GM19455 (cell line): ENCODE results near the gene LRRC8E.

Experiments used
- ATAC-seq: cut with Tn5 transposase; IDR thresholded peaks from one replicate; pipeline ENCODE4 v1.9.1; 2021; ENCODE audit not compliant: unreplicated experiment

The LRRC8E gene

DNA sequence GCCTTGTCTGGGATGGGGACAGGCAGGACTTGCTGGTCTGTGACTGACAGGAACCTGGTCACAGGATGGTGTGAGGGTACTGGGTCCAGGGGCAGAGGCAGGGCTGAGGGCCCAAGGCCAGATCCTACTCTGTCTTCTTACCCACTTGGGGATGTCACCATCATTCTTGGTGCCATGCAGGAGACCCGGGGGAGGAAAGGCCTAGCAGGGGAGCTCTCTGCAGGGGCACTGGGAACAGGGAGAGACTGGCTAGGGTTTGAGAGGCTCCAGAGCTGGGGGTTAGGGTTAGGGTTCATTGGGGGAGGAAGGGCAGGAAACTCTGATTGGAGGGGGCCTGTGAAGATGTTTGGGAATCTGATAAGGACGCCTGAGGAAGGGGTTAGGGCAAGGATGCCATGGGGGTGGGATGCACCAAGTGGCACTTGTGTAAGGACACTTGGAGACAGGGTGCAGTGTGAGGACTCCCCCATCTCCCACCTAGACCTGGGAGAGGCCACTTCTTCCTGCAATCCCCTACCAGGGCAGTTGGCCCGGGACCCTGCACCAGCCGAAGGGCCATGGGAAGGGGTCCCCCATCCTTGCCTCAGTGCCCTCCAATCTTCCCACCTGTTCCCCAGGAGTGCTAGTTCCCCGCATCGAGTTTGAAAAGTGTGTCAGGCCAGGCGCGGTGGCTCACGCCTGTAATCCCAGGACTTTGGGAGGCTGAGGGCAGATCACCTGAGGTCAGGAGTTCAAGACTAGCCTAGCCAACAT lies 21.0 kb upstream of the LRRC8E start:
- no peak for ATAC-seq

DNA sequence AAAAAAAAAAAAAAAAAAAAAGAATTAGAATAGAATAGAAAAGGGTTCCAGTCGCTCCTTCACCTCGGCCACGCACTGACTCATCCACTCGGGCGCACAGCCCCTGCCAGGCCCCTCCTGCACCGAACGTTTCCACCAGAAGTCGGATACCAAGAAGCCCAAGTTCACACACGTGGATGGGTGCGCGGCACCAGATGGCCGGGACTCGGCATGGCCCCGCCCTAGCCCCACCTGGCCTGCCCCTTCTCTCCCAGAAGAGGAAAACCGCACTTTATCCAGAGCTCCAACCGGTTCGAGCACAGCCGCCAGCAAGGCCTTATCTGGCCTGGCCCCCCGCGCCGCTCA lies 20.0 kb upstream of the LRRC8E start:
- ATAC-seq: no peak

DNA sequence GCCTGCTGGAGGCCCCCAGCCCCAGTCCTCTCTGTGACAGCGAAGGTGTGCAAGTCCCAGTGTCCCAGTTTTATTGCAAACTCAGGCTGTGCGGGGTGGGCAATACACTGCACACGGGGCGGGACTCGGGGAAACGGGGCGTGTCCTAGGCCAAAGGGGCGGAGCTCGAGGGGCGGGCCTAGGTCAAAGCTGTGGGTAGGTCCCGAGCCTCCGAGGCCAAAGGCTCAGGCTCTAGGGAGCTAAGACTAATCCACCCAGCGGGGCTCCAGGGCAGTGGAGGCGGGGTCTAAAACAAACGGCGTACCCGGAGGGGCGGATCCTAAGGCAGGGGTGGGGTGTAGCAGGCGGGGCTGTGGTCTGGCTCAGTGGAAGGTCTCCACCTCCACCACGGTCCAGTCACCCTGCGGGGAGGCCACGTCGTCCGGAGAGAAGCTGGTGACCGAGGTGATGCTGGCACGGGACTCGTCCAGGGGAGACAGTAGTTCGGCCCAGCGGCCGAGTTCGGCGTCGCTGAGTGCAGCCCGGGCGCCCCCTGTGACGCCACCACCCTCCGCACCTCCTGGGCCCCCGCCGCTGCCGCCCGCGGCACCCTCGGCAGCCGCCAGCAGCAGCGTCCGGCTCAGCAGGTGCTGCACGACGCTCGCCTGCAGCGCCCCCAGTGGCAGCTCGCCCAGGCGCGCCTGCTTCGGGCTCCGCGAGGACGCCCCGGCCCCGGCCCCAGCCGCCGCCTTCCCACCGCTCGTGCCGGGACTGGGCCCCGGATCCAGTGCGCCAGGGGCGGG lies 19.4 kb upstream of the LRRC8E start:
- peak; percentile 64 for ATAC-seq

DNA sequence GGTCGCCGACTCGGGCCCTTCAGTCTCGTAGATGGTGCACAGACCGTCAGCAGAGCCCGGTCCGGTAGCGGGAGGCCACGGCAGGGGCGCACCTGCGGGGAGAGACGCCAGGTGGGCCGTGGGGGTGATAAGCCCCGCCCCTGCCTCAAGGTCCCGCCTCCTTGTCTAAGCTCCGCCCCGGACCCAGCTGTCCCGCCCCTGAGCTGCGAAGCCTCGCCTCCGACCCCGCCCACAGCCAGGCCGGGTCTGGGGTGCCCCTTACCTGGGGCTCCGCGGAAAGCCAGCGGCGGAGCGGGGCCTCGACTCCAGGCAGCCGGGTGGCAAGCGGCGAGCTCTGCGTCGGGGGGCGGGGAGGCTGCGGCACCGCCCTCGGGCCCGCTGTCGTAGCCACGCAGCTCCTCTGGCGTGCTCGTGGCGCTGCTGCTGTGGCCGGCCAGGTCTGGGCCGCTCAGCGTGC lies 18.8 kb upstream of the LRRC8E start:
- peak; percentile 56 for ATAC-seq

DNA sequence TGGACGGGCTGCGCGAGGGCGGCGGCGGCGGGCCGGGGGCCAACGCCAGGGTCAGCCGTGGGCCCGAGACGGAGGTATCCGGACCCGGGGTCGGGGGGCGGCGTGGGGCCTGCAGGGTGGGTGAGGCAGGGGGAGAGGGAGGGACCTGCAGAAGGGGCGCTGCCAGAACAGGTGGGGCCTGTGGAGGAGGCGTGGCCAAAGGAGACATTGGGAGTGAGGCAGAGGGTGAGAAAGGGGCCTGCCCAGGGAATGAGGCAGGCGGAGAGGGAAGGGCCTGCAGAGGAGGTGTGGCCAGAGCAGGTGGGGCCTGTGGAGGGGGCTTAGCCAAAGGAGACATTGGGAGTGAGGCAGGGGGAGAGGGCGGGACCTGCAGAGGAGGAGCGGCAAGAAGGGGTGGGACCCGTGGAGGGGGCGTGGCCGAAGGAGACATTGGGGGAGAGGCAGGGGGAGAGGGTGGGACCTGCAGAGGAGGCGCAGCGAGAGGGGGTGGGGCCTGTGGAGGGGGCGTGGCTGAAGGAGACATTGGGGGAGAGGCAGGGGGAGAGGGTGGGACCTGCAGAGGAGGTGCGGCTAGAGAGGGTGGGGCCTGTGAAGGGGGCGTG lies 18.3 kb upstream of the LRRC8E start:
- no peak for ATAC-seq

DNA sequence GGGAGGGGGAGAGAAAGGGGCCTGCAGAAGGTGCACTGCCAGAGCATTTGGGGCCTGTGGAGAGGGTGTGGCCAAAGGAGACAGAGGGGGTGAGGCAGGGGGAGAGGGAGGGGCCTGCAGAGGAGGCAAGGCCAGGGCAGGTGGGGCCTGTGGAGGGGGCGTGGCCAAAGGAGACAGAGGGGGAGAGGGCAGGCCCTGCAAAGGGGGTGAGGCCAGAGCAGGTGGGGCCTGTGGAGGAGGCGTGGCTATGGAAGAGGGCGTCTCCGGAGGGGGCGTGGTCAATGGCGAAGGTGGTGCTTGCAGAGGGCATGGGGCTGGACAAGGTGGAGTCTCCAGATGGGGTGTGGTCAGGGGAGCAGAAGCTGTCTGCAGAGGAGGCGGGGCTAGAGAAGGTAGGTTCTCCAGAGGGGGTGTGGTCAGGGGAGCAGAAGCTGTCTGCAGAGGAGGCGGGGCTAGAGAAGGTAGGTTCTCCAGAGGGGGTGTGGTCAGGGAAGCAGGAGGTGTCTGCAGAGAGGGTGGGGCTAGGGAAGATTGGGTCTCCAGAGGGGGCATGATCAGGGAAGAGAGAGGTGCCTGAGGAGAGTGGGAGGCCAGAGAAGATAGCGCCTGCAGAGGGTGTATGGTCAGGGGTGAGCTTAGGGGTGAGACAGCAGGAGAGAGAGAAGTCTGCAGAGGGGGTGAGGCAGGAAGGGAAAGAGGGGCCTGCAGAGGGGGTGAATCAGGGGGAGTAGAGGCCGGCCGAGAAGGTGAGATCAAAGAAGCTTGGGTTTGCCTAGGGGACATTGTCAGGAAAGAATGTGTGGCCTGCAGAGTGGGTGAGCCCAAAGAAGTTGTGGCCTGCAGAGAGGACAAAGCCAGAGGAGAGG lies 17.5 kb upstream of the LRRC8E start:
- ATAC-seq: no peak

DNA sequence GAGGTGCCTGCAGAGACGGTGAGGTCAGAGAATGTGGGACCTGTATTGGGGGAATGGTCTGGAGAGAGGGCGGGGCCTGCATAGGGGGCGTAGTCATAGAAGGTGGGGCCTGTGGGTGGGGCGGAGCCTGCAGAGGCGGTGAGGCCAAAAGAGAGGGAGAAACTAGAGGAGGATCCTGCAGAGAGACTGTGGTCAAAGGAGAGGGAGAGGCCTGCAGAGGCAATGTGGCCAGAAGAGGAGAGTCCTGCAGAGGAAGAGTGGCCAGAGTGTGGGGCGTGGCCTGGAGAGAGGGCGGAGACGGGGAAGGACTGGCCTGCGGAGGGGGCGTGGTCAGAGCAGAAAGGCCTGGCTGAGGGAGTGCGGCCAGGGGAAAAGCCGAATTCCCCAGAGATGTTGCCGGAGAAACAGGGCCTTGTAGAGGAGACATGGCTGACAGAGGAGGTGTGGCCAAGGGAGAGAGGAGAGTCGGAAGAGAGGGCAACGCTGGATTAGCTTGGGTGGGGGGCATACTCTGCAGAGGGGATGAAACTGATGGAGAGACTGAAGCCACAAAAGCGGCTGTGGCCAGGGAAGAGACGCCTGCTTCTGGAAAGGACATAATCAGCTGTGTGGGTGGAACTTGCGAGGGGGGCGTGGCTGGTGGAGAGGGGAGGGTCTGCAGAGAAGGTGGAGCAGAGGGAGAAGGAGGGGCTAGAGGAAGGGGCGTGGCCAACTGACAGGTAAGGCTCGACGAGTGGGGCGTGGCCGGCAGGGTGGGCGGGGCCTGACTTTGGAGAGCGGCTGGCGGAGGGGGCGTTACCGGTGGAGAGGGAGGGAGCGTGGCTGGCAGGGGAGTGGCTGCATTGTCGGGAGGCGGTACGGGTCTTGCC lies 16.6 kb upstream of the LRRC8E start:
- ATAC-seq: no peak

DNA sequence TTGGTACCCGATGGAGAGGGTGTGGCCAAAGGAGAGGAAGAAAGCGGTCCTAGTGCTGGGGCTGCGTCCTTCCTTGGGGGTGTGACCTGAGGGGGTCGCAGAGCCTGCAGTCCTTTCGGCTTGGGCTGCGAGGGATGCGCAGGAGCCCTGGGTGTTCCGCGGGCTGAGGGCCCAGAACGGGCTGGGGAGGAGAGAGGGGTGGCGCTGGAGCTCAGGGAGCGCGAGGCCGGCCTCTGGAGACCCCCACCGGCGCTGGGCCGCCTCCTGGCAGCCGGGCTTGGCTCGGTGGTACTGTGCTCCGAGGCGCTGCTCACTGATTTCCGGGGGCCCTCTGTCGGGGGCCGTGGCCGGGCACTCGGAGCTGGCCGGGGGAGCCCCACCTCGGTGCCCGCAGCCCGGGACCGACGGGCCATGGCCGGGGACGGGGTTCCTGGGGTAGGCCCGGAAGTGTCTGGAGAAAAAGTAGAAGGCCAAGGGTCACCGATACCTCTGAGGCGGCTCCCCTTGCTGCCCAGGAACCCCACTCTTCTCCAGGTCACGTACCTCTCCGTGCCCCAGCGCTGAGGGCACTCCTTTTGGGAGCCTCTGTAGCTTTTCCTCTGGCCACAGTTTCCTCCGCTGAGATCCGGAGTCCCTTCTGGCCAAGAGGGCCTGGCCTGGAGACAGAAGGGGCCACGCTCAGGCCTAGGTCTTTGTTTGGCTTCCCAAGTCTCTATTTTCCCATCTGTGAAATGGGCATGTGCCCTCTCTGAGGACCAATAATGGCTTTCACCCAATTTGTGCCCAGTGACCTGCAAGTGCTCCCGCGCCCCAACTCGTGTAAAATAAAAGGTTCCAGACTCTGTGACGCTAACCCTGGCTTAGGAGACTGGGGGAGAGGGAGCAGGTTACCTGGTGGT lies 15.8 kb upstream of the LRRC8E start:
- ATAC-seq: no peak

DNA sequence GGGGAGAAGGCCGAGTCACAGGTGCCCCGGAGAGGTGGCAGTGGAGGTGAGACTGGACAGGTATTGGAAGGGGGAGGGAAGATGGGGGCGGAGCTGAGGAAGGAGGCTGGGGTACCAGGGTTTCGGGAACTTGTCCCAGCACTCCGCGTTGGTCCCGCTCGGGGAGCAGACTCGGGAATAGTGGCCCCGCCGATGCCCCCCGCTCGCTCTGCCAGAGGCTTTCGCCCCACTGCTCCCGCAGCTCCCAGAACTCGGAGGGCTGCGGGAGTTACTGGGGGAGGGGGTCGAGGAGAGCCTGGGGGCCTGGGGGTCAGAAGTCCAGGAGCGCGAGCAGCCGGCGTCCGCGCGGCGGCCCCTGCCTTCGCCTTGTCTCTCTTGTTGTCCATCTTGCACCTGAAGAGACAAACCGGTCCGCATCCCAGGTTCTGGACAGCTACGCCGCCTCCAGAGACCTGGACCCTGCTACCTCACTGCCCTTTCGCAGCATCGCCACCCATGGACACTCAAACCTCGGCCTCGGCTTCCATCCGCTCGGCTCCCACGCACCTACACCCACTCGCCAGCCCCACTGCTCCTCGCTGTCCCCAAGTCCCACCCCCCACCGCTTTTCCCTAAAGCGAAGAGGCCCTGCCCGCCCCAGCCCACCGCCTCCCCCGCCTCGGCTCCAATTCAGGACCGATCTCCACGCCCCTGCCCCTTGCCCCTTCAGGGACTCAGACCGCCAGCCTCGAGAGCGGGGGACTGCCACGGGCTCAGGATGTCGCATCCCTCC lies 14.8 kb upstream of the LRRC8E start:
- ATAC-seq: no peak

DNA sequence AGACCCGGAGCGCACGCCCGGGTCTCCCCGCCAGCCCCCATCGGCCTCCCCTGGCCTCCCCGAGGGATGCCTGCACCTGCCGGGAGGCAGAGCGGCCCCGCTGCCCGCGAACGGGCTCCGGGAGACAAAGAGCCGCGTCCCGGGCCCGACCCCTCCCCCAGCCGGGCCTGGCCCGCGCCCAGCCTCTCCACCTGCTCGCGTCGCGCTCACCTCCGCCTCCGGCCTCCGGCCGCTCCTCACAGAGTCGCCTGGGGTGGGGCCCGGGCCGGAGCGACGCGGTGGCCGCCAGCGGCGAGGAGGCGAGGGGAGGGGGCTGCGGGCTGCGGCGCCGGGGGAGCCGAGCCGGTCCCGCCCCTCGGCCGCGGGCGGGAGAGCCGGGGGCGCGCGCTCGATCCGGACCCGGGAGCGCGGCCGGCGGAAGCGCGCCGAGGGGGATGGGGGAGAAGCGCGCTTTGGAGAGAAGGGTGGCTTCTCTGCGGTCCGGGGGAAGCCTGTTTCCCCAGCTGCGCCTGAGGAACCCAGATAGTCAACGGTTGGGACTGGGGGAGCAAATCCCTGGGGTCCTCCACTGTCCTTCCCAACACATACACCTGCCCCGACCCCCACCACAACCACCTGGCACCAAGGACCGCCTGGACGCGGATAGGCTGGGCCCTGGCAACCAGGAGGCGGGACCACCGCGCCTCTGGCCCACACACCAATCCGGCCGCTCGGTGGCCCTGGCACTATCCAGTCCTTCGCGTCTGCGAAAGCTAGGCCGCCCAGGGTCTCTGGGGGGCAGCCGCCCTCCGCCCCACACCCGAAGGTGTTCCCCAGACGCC lies 14.0 kb upstream of the LRRC8E start, which contains the start of gene PRR36:
Gene PRR36 (minus strand): TSS at position 315 of the 821 bp plus-strand sequence. CDS start 701 bp downstream, outside the sequence.
- ATAC-seq: no peak

DNA sequence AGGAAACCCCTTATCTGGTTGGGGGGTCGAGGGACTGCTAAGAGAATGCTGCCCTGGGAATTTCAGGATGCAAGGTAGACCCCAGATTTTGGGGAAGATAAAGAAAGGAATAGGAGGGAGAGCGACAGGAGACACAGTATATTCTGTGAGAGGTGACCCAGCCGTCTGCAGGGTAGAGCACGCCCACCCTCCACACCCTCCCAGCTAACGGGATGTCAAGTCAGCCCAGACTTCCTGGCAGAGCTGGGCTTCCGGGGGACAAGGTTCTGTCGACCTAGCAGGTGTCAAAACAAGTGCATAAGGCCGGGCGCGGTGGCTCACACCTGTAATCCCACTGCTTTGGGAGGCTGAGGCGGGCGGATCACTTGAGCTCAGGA lies 13.4 kb upstream of the LRRC8E start:
- no peak for ATAC-seq

DNA sequence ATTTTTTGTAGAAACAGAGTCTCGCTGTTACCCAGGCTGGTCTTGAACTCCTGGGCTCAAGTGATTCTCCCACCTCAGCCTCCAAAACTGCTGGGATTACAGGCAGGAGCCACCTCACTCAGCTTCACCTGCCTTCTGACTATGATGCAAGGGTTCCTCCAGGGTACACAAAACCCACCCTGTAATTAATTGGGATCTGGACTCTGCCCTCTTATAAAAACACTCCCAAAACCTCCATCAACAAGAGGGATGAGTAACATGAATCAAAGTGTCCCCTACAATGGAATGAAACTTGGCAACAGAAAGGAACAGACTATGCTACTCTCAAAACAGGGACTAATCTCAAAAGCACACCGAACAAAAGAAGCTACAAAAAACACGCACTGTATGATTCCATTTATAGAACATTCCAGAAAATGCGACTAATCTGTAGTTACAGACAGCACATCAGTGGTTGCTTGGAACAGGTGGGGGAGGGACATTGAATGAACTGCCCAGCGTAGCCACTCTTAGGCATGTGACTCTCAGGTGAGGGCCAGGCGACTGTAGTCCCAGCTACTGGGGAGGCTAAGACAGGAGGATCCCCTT lies 11.0 kb upstream of the LRRC8E start:
- no peak for ATAC-seq

DNA sequence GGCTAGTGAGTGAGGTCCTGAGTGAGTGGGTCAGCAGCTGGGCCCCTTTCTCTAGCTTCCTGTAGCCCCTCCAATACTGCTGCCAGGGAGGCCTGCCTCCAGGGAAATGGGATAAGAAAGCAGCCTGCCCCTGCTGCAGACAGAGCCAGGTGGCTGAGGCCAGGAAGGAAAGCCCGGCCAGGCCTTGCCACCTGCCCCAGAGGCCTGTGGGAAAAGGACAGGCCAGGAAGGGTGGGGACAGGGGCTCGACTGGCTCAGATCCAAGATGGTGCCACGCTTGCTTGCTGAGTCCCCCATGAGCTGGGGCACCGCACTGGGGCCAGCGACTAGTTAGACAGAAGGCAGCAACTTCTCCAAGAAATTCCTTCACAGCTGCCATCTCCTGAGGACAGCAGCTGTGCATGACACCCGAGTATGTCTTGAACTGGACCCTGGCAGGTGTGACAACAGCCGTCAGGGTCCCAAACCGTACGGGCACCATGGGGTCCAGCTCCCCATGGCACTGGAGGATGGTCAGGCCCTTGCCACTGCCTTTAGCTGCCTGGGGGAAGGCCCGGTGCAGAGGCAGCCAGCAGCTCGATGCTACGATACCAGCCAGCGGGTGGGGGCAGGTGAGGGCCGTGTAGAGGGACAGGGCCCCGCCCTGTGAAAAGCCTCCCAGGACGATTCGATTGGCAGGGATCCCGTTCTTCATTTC lies 9.1 kb upstream of the LRRC8E start:
- no peak for ATAC-seq

DNA sequence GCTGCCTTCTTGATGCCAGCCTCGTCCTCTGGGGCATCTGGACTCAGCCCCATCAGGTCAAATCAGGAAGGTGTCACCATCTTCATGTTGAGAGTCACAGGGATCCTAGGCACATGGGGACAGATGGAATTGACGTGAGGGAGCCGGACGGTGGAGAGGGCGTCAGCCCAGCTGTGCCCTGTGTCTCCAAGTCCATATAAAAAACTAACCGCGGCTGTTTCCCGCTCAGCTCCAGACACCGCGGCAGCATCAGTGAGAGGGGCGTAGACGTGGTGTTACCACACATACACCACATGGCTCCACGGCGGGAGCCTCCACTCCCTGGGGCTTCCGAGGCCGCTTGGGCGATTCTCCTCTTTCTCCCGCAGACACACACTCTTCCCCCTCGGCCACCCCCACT lies 8.5 kb upstream of the LRRC8E start:
- no peak for ATAC-seq

DNA sequence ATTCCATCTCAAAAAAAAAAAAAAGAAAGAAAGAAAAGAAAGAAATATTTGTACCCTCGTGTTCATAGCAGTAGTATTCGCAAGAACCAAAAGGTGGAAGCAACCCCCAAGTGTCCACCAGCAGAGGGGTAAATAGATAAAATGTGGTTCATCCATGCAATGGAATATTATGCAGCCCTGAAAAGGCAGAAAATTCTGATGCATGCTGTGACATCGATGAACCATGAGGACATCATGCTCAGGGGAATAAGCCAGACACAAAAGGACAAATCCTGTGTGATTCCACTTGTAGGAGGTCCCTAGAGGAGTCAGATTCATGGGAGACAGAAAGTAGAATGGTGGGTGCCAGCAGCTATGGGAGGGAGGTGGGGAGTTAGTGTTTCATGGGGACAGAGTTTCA lies 6.4 kb upstream of the LRRC8E start:
- ATAC-seq: no peak

DNA sequence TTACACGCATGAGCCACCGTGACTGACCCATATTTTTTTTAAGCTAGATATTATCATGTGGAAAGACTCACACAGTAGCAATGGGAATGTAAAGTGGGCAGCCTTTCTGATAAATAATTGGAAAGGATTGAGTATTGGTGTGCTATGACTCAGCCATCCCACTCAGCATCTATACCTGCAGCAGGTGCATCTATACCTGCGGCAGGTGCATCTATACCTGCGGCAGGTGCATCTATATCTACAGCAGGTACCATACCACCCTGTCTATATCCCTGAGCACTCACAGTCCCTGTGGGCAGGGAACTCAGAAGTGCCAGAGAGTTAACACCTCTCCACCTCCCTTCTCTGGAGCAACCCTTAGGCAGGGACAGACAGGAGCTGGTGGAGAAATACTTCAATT lies 5.2 kb upstream of the LRRC8E start:
- no peak for ATAC-seq
